ENCODE results near the gene ROBO2.

The ROBO2 gene

DNA sequence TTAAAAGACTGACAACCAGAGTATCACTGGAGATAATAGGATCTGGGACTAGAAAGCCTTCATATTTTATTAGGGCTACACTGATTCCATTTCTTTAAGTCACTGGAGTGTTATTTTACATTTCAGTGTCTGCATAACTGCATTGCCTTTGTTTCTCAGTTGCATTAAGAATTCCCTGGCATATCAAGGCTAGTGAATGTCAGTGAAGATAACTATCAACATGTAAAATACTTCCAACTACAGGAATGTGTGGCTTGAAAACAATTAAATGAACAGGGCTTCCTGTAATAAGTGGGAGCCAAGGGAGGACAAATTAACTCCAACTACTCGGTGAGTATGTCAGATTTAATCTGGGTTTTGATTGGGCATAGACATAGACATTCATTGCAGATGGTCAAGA is 628.5 kb downstream of the ROBO2 start:
- DNase-seq (ENCODE audit: extremely low spot score): no peak
- TF ChIP-seq FOXK2 (IDR thresholded peaks at IDR 0.05) (no peak), FOXA1 (IDR thresholded peaks at IDR 0.05) (no peak), SP1 (IDR thresholded peaks at IDR 0.05) (no peak), ARNT (IDR thresholded peaks at IDR 0.05) (no peak), L3MBTL2 (conservative IDR thresholded peaks at IDR 0.05) (no peak), ZNF384 (IDR thresholded peaks at IDR 0.05) (no peak), NFRKB (IDR thresholded peaks at IDR 0.05) (no peak), BHLHE40 (IDR thresholded peaks at IDR 0.05; ENCODE audit: borderline replicate concordance) (no peak), ELF4 (IDR thresholded peaks at IDR 0.05) (no peak), FOXM1 (IDR thresholded peaks at IDR 0.05; ENCODE audit: borderline replicate concordance) (no peak), CTBP1 (IDR thresholded peaks at IDR 0.05; ENCODE audit: borderline replicate concordance) (no peak), LEF1 (IDR thresholded peaks at IDR 0.05; ENCODE audit: borderline replicate concordance) (no peak), TARDBP (IDR thresholded peaks at IDR 0.05) (no peak), SUZ12 (IDR thresholded peaks at IDR 0.05) (no peak), HDGF (IDR thresholded peaks at IDR 0.05; ENCODE audit: borderline replicate concordance) (no peak)
- TF ChIP-seq, protein P1, sequence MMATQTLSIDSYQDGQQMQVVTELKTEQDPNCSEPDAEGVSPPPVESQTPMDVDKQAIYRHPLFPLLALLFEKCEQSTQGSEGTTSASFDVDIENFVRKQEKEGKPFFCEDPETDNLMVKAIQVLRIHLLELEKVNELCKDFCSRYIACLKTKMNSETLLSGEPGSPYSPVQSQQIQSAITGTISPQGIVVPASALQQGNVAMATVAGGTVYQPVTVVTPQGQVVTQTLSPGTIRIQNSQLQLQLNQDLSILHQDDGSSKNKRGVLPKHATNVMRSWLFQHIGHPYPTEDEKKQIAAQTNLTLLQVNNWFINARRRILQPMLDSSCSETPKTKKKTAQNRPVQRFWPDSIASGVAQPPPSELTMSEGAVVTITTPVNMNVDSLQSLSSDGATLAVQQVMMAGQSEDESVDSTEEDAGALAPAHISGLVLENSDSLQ (IDR thresholded peaks at IDR 0.05): no peak
- ChIA-PET CTCF (no interaction called here), POLR2A (no interaction called here)

- CTCF ChIA-PET: interaction anchor here (1.0 kb wide), 1 partner anchor 7 kb away, joined by 3 read pairs; no protein-coding TSS in a partner anchor
- no peak for DNase-seq (ENCODE audit: extremely low spot score)
- no peak for TF ChIP-seq ARNT (IDR thresholded peaks at IDR 0.05)
- POLR2A ChIA-PET: no interaction called here
These were observed 632.1 kb downstream of the ROBO2 start for GRCh38 chr3:77672016-77672415.

GRCh38 chr3:77682162-77682561 is 642.3 kb downstream of the ROBO2 start:
- ChIA-PET POLR2A (no interaction called here), CTCF (no interaction called here)
- DNase-seq (ENCODE audit: extremely low spot score): no peak
- no peak for TF ChIP-seq FOXM1 (IDR thresholded peaks at IDR 0.05; ENCODE audit: borderline replicate concordance)
- TF ChIP-seq, protein P1 (IDR thresholded peaks at IDR 0.05): no peak
- TF ChIP-seq ELF4 (IDR thresholded peaks at IDR 0.05): no peak
- no peak for TF ChIP-seq ZNF384 (IDR thresholded peaks at IDR 0.05)
- no peak for TF ChIP-seq NFRKB (IDR thresholded peaks at IDR 0.05)
- TF ChIP-seq FOXK2 (IDR thresholded peaks at IDR 0.05): no peak
- no peak for TF ChIP-seq SUZ12 (IDR thresholded peaks at IDR 0.05)
- TF ChIP-seq SP1 (IDR thresholded peaks at IDR 0.05): no peak
- TF ChIP-seq CTBP1 (IDR thresholded peaks at IDR 0.05; ENCODE audit: borderline replicate concordance): no peak
- TF ChIP-seq FOXA1 (IDR thresholded peaks at IDR 0.05): no peak
- no peak for TF ChIP-seq L3MBTL2 (conservative IDR thresholded peaks at IDR 0.05)

- ChIA-PET POLR2A (no interaction called here), CTCF (no interaction called here)
- no peak for DNase-seq (ENCODE audit: extremely low spot score)
- TF ChIP-seq BHLHE40 (IDR thresholded peaks at IDR 0.05; ENCODE audit: borderline replicate concordance) (no peak), FOXA1 (IDR thresholded peaks at IDR 0.05) (no peak), LEF1 (IDR thresholded peaks at IDR 0.05; ENCODE audit: borderline replicate concordance) (no peak), TARDBP (IDR thresholded peaks at IDR 0.05) (no peak), ARNT (IDR thresholded peaks at IDR 0.05) (no peak), CTBP1 (IDR thresholded peaks at IDR 0.05; ENCODE audit: borderline replicate concordance) (no peak), ELF4 (IDR thresholded peaks at IDR 0.05) (no peak), ZNF384 (IDR thresholded peaks at IDR 0.05) (no peak), SP1 (IDR thresholded peaks at IDR 0.05) (no peak), HDGF (IDR thresholded peaks at IDR 0.05; ENCODE audit: borderline replicate concordance) (no peak), FOXK2 (IDR thresholded peaks at IDR 0.05) (no peak), NFRKB (IDR thresholded peaks at IDR 0.05) (no peak), FOXM1 (IDR thresholded peaks at IDR 0.05; ENCODE audit: borderline replicate concordance) (no peak), L3MBTL2 (conservative IDR thresholded peaks at IDR 0.05) (no peak), SUZ12 (IDR thresholded peaks at IDR 0.05) (no peak)
- TF ChIP-seq, protein P1 (IDR thresholded peaks at IDR 0.05): no peak
These were observed 644.2 kb downstream of the ROBO2 start for GRCh38 chr3:77684115-77684514.

DNA sequence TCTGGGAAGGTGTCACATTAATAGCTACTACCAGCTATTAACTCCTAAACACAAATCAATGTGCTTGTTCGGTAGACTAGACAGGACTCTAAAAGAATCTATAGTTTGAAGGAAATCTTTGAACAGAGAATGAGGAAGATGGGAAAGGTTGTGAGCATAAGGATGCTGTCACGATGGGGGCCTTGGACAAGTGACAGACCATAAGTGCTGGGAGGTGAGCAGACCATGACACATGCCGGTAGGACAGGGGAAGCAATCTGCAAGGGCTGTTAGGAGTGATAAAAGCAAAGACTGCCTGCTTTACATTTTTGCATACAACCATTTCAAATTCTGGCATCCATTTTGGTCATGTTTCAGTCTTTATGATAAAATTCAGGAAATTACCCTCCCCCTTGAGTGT is 645.8 kb downstream of the ROBO2 start:
- CTCF ChIA-PET: no interaction called here
- no peak for DNase-seq (ENCODE audit: extremely low spot score)
- POLR2A ChIA-PET: no interaction called here
- TF ChIP-seq ELF4 (IDR thresholded peaks at IDR 0.05): no peak
- TF ChIP-seq NFRKB (IDR thresholded peaks at IDR 0.05): no peak
- no peak for TF ChIP-seq FOXA1 (IDR thresholded peaks at IDR 0.05)
- TF ChIP-seq L3MBTL2 (conservative IDR thresholded peaks at IDR 0.05): no peak
- TF ChIP-seq FOXK2 (IDR thresholded peaks at IDR 0.05): no peak
- TF ChIP-seq CTBP1 (IDR thresholded peaks at IDR 0.05; ENCODE audit: borderline replicate concordance): no peak
- TF ChIP-seq LEF1 (IDR thresholded peaks at IDR 0.05; ENCODE audit: borderline replicate concordance): no peak
- TF ChIP-seq, protein P1 (IDR thresholded peaks at IDR 0.05): no peak
- TF ChIP-seq SUZ12 (IDR thresholded peaks at IDR 0.05): no peak
- no peak for TF ChIP-seq HDGF (IDR thresholded peaks at IDR 0.05; ENCODE audit: borderline replicate concordance)
- TF ChIP-seq ARNT (IDR thresholded peaks at IDR 0.05): no peak
- TF ChIP-seq FOXM1 (IDR thresholded peaks at IDR 0.05; ENCODE audit: borderline replicate concordance): no peak

DNA sequence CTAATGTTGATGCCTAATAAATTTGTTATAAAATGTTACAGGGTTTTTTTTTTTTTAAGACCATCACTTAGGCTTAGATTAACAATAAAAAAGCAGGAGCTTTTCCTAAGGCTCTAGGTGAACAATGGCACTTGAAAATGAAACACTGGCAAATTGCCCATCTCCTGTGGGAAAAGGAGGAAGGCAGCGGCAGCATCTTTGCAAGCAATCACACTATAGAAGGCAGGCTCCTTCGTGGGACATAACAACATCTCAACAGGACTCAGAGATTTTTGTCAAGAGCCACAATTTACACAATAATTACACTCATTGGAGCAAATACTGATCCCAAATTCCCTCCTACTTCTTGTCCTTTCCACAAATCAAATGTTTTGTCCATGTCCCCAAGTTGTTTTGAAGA is 646.7 kb downstream of the ROBO2 start:
- CTCF ChIA-PET: no interaction called here
- POLR2A ChIA-PET: no interaction called here
- TF ChIP-seq ARNT (IDR thresholded peaks at IDR 0.05) (no peak), SP1 (IDR thresholded peaks at IDR 0.05) (no peak), LEF1 (IDR thresholded peaks at IDR 0.05; ENCODE audit: borderline replicate concordance) (no peak), CTBP1 (IDR thresholded peaks at IDR 0.05; ENCODE audit: borderline replicate concordance) (no peak), TARDBP (IDR thresholded peaks at IDR 0.05) (no peak), HDGF (IDR thresholded peaks at IDR 0.05; ENCODE audit: borderline replicate concordance) (no peak), SUZ12 (IDR thresholded peaks at IDR 0.05) (no peak), NFRKB (IDR thresholded peaks at IDR 0.05) (no peak), FOXA1 (IDR thresholded peaks at IDR 0.05) (no peak)
- DNase-seq (ENCODE audit: extremely low spot score): no peak

All from HEK293T (cell line).